Activated CD4-positive, alpha-beta T cell treated with anti-CD3 and anti-CD28 coated beads, Interleukin-2, amount 10 ng/mL, durations not matched to agents 7 days and 5 days (primary cell): ENCODE results near the gene CHP2. TPM values are rescaled to one million over a fixed set of nuclear protein-coding genes. Genes with fewer than 3 reads are reported as not detected.
"Not testable (repeated sequence)": the region's sequence is repeated elsewhere in the genome, so short reads cannot be mapped to it uniquely, and the experiment has no call there.

Experiments
- CTCF ChIA-PET: fragments of 350-600 bp; sonication (Branson Sonifier 250); formaldehyde crosslinking; loops from one replicate; lab custom pipeline; 2021; ENCODE audit warnings: antibody characterized with exemption; lab: Charles Lee
- POLR2A ChIA-PET: fragments of 350-600 bp; sonication (Branson Sonifier 250); formaldehyde crosslinking; loops from one replicate; lab custom pipeline; 2021; ENCODE audit warnings: antibody characterized with exemption; lab: Charles Lee
- DNase-seq: peaks from one replicate; pipeline ENCODE4 v3.0.0-alpha.2; 2020
- H3K27ac Mint-ChIP-seq: one replicate; pipeline ENCODE4 v1.8.0; 2021; ENCODE audit warnings: mild to moderate bottlenecking, moderate library complexity, mixed read lengths
- H3K27me3 Mint-ChIP-seq: one replicate; pipeline ENCODE4 v1.8.0; 2021; ENCODE audit warnings: mixed read lengths
- H3K36me3 Mint-ChIP-seq: one replicate; pipeline ENCODE4 v1.8.0; 2021; ENCODE audit warnings: low read depth, mixed read lengths
- H3K4me1 Mint-ChIP-seq: one replicate; pipeline ENCODE4 v1.8.0; 2021; ENCODE audit warnings: mixed read lengths
- H3K4me3 Mint-ChIP-seq: one replicate; pipeline ENCODE4 v1.8.0; 2021; ENCODE audit warnings: mild to moderate bottlenecking, moderate library complexity, mixed read lengths
- H3K9me3 Mint-ChIP-seq: one replicate; pipeline ENCODE4 v1.8.0; 2021; ENCODE audit warnings: mixed read lengths
- total RNA-seq, 2 experiments: library from RNA; stranded (reverse); gene quantifications; one replicate each; pipeline ENCODE4 v1.2.3, GENCODE V29; 2021

CHP2 gene
- not detected for total RNA-seq

- no peak within 1 kb of the TSS for H3K27ac Mint-ChIP-seq
- CTCF ChIA-PET: interaction anchor here (0.5 kb wide), 1 partner anchor 26 kb away, joined by 3 read pairs; no protein-coding TSS in a partner anchor
- no peaks in the 10 kb centered on the region for H3K4me1 Mint-ChIP-seq
- no peaks in the 10 kb centered on the region for H3K9me3 Mint-ChIP-seq
- no peak within 1 kb of the TSS for H3K4me3 Mint-ChIP-seq
- DNase-seq: no peak
- POLR2A ChIA-PET: no interaction called here
- no peaks in the 10 kb centered on the region for H3K36me3 Mint-ChIP-seq
- peaks cover 63% of the 10 kb centered on the region for H3K27me3 Mint-ChIP-seq
Measured at GRCh38 chr16:23754594-23755483, at the start of gene CHP2. TSS of gene CHP2 (plus strand) at chr16:23755026. CDS start at chr16:23755050, 24 bp downstream.

GRCh38 chr16:23705517-23705902 lies 49.3 kb upstream of the CHP2 start:
- CTCF ChIA-PET: no interaction called here
- POLR2A ChIA-PET: no interaction called here
- Mint-ChIP-seq H3K4me3 (no peak overlapping the region), H3K27ac (no peak overlapping the region), H3K4me1 (no peaks in the 10 kb centered on the region), H3K27me3 (peaks cover 16% of the 10 kb centered on the region), H3K9me3 (peaks cover 23% of the 10 kb centered on the region), H3K36me3 (no peaks in the 10 kb centered on the region)
- DNase-seq: no peak

- CTCF ChIA-PET: no interaction called here
- no peak for DNase-seq
- H3K27ac Mint-ChIP-seq: no peak overlapping the region
- POLR2A ChIA-PET: no interaction called here
- no peak overlapping the region for H3K4me3 Mint-ChIP-seq
- no peaks in the 10 kb centered on the region for H3K36me3 Mint-ChIP-seq
- H3K9me3 Mint-ChIP-seq: peaks cover 23% of the 10 kb centered on the region
- H3K27me3 Mint-ChIP-seq: peaks cover 24% of the 10 kb centered on the region
- H3K4me1 Mint-ChIP-seq: no peaks in the 10 kb centered on the region
Measured at GRCh38 chr16:23706439-23706838, 48.4 kb upstream of the CHP2 start.

GRCh38 chr16:23709536-23709935 lies 45.3 kb upstream of the CHP2 start:
- Mint-ChIP-seq H3K27me3 (peaks cover 32% of the 10 kb centered on the region), H3K27ac (no peak overlapping the region), H3K9me3 (peaks cover 16% of the 10 kb centered on the region), H3K36me3 (no peaks in the 10 kb centered on the region), H3K4me3 (no peak overlapping the region), H3K4me1 (no peaks in the 10 kb centered on the region)
- DNase-seq: no peak
- CTCF ChIA-PET: no interaction called here
- POLR2A ChIA-PET: no interaction called here

- CTCF ChIA-PET: no interaction called here
- no peaks in the 10 kb centered on the region for H3K36me3 Mint-ChIP-seq
- DNase-seq: no peak
- H3K4me1 Mint-ChIP-seq: no peaks in the 10 kb centered on the region
- peaks cover 16% of the 10 kb centered on the region for H3K9me3 Mint-ChIP-seq
- no peak overlapping the region for H3K4me3 Mint-ChIP-seq
- POLR2A ChIA-PET: no interaction called here
- no peak overlapping the region for H3K27ac Mint-ChIP-seq
- peaks cover 36% of the 10 kb centered on the region for H3K27me3 Mint-ChIP-seq
Measured at GRCh38 chr16:23710008-23710407, 44.8 kb upstream of the CHP2 start.

GRCh38 chr16:23710504-23710903 lies 44.3 kb upstream of the CHP2 start:
- H3K36me3 Mint-ChIP-seq: no peaks in the 10 kb centered on the region
- H3K4me1 Mint-ChIP-seq: no peaks in the 10 kb centered on the region
- peaks cover 36% of the 10 kb centered on the region for H3K27me3 Mint-ChIP-seq
- POLR2A ChIA-PET: no interaction called here
- no peak overlapping the region for H3K27ac Mint-ChIP-seq
- H3K9me3 Mint-ChIP-seq: peaks cover 16% of the 10 kb centered on the region
- no peak overlapping the region for H3K4me3 Mint-ChIP-seq
- CTCF ChIA-PET: no interaction called here
- DNase-seq: no peak

GRCh38 chr16:23711785-23712184 lies 43.0 kb upstream of the CHP2 start:
- ChIA-PET CTCF (no interaction called here), POLR2A (no interaction called here)
- Mint-ChIP-seq H3K4me3 (no peak overlapping the region), H3K27ac (no peak overlapping the region), H3K36me3 (no peaks in the 10 kb centered on the region), H3K9me3 (peaks cover 16% of the 10 kb centered on the region), H3K4me1 (no peaks in the 10 kb centered on the region), H3K27me3 (peaks cover 43% of the 10 kb centered on the region)
- DNase-seq: no peak

GRCh38 chr16:23712976-23713375 lies 41.9 kb upstream of the CHP2 start, which contains the start of gene ERN2:
TSS of gene ERN2 (minus strand) at chr16:23713222. CDS start at chr16:23713187, 35 bp downstream.
- Mint-ChIP-seq H3K27ac (no peak within 1 kb of the TSS), H3K27me3 (peaks cover 46% of the 10 kb centered on the region), H3K9me3 (peaks cover 16% of the 10 kb centered on the region), H3K36me3 (no peaks in the 10 kb centered on the region), H3K4me3 (no peak within 1 kb of the TSS), H3K4me1 (no peaks in the 10 kb centered on the region)
- no peak for DNase-seq
- CTCF ChIA-PET: interaction anchor here (0.6 to 2.6 kb wide), 2 partner anchors 14 to 322 kb away, joined by 3 to 7 read pairs; no protein-coding TSS in a partner anchor
- POLR2A ChIA-PET: no interaction called here

- CTCF ChIA-PET: no interaction called here
- Mint-ChIP-seq H3K4me1 (no peaks in the 10 kb centered on the region), H3K9me3 (no peaks in the 10 kb centered on the region), H3K36me3 (no peaks in the 10 kb centered on the region), H3K4me3 (no peak overlapping the region), H3K27me3 (peaks cover 40% of the 10 kb centered on the region), H3K27ac (no peak overlapping the region)
- no peak for DNase-seq
- POLR2A ChIA-PET: no interaction called here
Measured at GRCh38 chr16:23716484-23716883, 38.3 kb upstream of the CHP2 start.

- H3K27me3 Mint-ChIP-seq: peaks cover 17% of the 10 kb centered on the region
- H3K4me1 Mint-ChIP-seq, H3K9me3 Mint-ChIP-seq, H3K36me3 Mint-ChIP-seq, H3K27ac Mint-ChIP-seq, POLR2A ChIA-PET, H3K4me3 Mint-ChIP-seq, DNase-seq: not testable (repeated sequence)
- CTCF ChIA-PET: interaction anchor here (0.6 kb wide), 1 partner anchor 155 kb away, joined by 4 read pairs; no protein-coding TSS in a partner anchor
Measured at GRCh38 chr16:23722613-23723240, 32.1 kb upstream of the CHP2 start.

- POLR2A ChIA-PET: no interaction called here
- Mint-ChIP-seq H3K4me1 (peaks cover 1% of the 10 kb centered on the region), H3K4me3 (no peak overlapping the region), H3K27ac (no peak overlapping the region), H3K36me3 (no peaks in the 10 kb centered on the region), H3K9me3 (peaks cover 5% of the 10 kb centered on the region), H3K27me3 (peaks cover 10% of the 10 kb centered on the region)
- DNase-seq: no peak
- CTCF ChIA-PET: no interaction called here
Measured at GRCh38 chr16:23724096-23724784, 30.6 kb upstream of the CHP2 start.

- ChIA-PET POLR2A (no interaction called here), CTCF (no interaction called here)
- Mint-ChIP-seq H3K9me3 (peaks cover 5% of the 10 kb centered on the region), H3K36me3 (no peaks in the 10 kb centered on the region), H3K27ac (no peak overlapping the region), H3K4me3 (no peak overlapping the region), H3K27me3 (peaks cover 8% of the 10 kb centered on the region), H3K4me1 (peaks cover 1% of the 10 kb centered on the region)
- DNase-seq: no peak
Measured at GRCh38 chr16:23724785-23725131, 30.1 kb upstream of the CHP2 start.

GRCh38 chr16:23726710-23727109 lies 28.1 kb upstream of the CHP2 start:
- ChIA-PET POLR2A (no interaction called here), CTCF (interaction anchor here (2.7 kb wide), 1 partner anchor 13 kb away, joined by 7 read pairs; the partner anchor contains the start of gene ERN2)
- H3K9me3 Mint-ChIP-seq: peaks cover 5% of the 10 kb centered on the region
- peaks cover 1% of the 10 kb centered on the region for H3K4me1 Mint-ChIP-seq
- H3K36me3 Mint-ChIP-seq: no peaks in the 10 kb centered on the region
- no peak for DNase-seq
- H3K27me3 Mint-ChIP-seq: peaks cover 7% of the 10 kb centered on the region
- H3K27ac Mint-ChIP-seq: no peak overlapping the region
- no peak overlapping the region for H3K4me3 Mint-ChIP-seq
